Measurements from ENCODE around the gene KRTAP9-4. TPM values are rescaled to one million over a fixed set of nuclear protein-coding genes. Genes with fewer than 3 reads are reported as not detected.
"Not testable (repeated sequence)": the region's sequence is repeated elsewhere in the genome, so short reads cannot be mapped to it uniquely, and the experiment has no call there.

The KRTAP9-4 gene
- not detected for polyA plus RNA-seq (ENCODE audit: insufficient read length)

GRCh38 chr17:41249637-41250240, at the start of gene KRTAP9-4:
Gene KRTAP9-4, plus strand, starts transcription at chr17:41249687. Its CDS starts 34 bp downstream, at chr17:41249721.
- DNase-seq = not testable (repeated sequence)

GRCh38 chr17:41211845-41212466, 37.5 kb upstream of the KRTAP9-4 start:
- peak; percentile 4 for DNase-seq

GRCh38 chr17:41212524-41213169, 36.8 kb upstream of the KRTAP9-4 start:
- no peak for DNase-seq

- no peak for DNase-seq
Measured at GRCh38 chr17:41215681-41216080, 33.8 kb upstream of the KRTAP9-4 start.

GRCh38 chr17:41223821-41224220, 25.7 kb upstream of the KRTAP9-4 start:
- no peak for DNase-seq

GRCh38 chr17:41226051-41226450, 23.4 kb upstream of the KRTAP9-4 start:
- DNase-seq = no peak

GRCh38 chr17:41226598-41227095, 22.8 kb upstream of the KRTAP9-4 start, which contains the start of gene KRTAP9-2:
Gene KRTAP9-2, plus strand, starts transcription at chr17:41226648. Its CDS starts 7 bp downstream, at chr17:41226655.
- not testable (repeated sequence) for DNase-seq

GRCh38 chr17:41230094-41230493, 19.4 kb upstream of the KRTAP9-4 start:
- DNase-seq = no peak

GRCh38 chr17:41231731-41232130, 17.8 kb upstream of the KRTAP9-4 start:
- DNase-seq = no peak

GRCh38 chr17:41232399-41233105, 16.9 kb upstream of the KRTAP9-4 start, which contains the start of gene KRTAP9-3:
Gene KRTAP9-3, plus strand, starts transcription at chr17:41232449. Its CDS starts 53 bp downstream, at chr17:41232502.
- DNase-seq = not testable (repeated sequence)

GRCh38 chr17:41237116-41237515, 12.4 kb upstream of the KRTAP9-4 start:
- DNase-seq = not testable (repeated sequence)

GRCh38 chr17:41237949-41238437, 11.5 kb upstream of the KRTAP9-4 start, which contains the start of gene KRTAP9-8:
Gene KRTAP9-8, plus strand, starts transcription at chr17:41237999. Its CDS starts 53 bp downstream, at chr17:41238052.
- DNase-seq = not testable (repeated sequence)

GRCh38 chr17:41246995-41247787, 2.3 kb upstream of the KRTAP9-4 start:
- DNase-seq = not testable (repeated sequence)

GRCh38 chr17:41251261-41251660, 1.8 kb downstream of the KRTAP9-4 start:
- no peak for DNase-seq

GRCh38 chr17:41254861-41255260, 5.4 kb downstream of the KRTAP9-4 start:
- DNase-seq = no peak

- not testable (repeated sequence) for DNase-seq
Measured at GRCh38 chr17:41255381-41256290, 6.1 kb downstream of the KRTAP9-4 start, which contains the start of gene KRTAP9-9. Gene KRTAP9-9, plus strand, starts transcription at chr17:41255384.

- no peak for DNase-seq
Measured at GRCh38 chr17:41256291-41256685, 6.8 kb downstream of the KRTAP9-4 start.

- DNase-seq = no peak
Measured at GRCh38 chr17:41258406-41258805, 8.9 kb downstream of the KRTAP9-4 start.

- DNase-seq = no peak
Measured at GRCh38 chr17:41263212-41263611, 13.7 kb downstream of the KRTAP9-4 start.

- DNase-seq = no peak
Measured at GRCh38 chr17:41264599-41264998, 15.1 kb downstream of the KRTAP9-4 start.

All from hindlimb muscle (tissue), 1 donor.